GM12878 (cell line): ENCODE results near the gene MBD6. TPM values are rescaled to one million over a fixed set of nuclear protein-coding genes. Genes with fewer than 3 reads are reported as not detected.
A peak's percentile ranks its signal among the peaks of the same experiment; 100 is the strongest.

ENCODE experiments used
- CBX3 ChIP-seq: fragments of 200-600 bp; sonication (generic); IDR thresholded peaks from 2 replicates; pipeline ENCODE4 v1.6.1; 2016; ENCODE audit warnings: low read depth, borderline replicate concordance
- CEBPB ChIP-seq, 2 experiments: fragments of 150-350 bp in 1 of 2; IDR thresholded peaks; 2 replicates each; pipeline ENCODE4 v1.6.1; 2012 to 2014; ENCODE audit warnings: low read depth in 2 of 2, low read length in 2 of 2, borderline replicate concordance in 1 of 2, inconsistent platforms in 1 of 2
- GATAD2B ChIP-seq: fragments of 450-650 bp; conservative IDR thresholded peaks from 2 replicates; pipeline ENCODE4 v1.6.1; 2017; ENCODE audit warnings: low read depth, mild to moderate bottlenecking, moderate library complexity
- HCFC1 ChIP-seq: fragments of 150-350 bp; IDR thresholded peaks from 2 replicates; pipeline ENCODE4 v1.6.1; 2014; ENCODE audit warnings: low read length
- HDAC2 ChIP-seq: fragments of 200-600 bp; sonication (generic); IDR thresholded peaks from 2 replicates; pipeline ENCODE4 v1.6.1; 2017
- HSF1 ChIP-seq: fragments of 150-350 bp; IDR thresholded peaks from 2 replicates; pipeline ENCODE4 v1.6.1; 2014; ENCODE audit warnings: mild to moderate bottlenecking, low read depth, low read length
- IKZF2 ChIP-seq, 2 experiments: fragments of 450-650 bp; IDR thresholded peaks; 2 replicates each; pipeline ENCODE4 v1.6.1; 2017; ENCODE audit warnings: mild to moderate bottlenecking in 2 of 2, moderate library complexity in 2 of 2
- KDM1A ChIP-seq: fragments of 200-600 bp; sonication (generic); IDR thresholded peaks from 2 replicates; pipeline ENCODE4 v1.6.1; 2016; ENCODE audit warnings: borderline replicate concordance
- LARP7 ChIP-seq: fragments of 450-650 bp; IDR thresholded peaks from 2 replicates; pipeline ENCODE4 v1.6.1; 2017; ENCODE audit warnings: mild to moderate bottlenecking
- MLLT1 ChIP-seq: fragments of 450-650 bp; IDR thresholded peaks from 2 replicates; pipeline ENCODE4 v1.6.1; 2016; ENCODE audit warnings: mild to moderate bottlenecking
- MTA3 ChIP-seq: IDR thresholded peaks from 2 replicates; pipeline ENCODE4 v1.6.1; 2012; ENCODE audit warnings: low read length, inconsistent platforms, borderline replicate concordance
- POLR2AphosphoS2 ChIP-seq: IDR thresholded peaks from 2 replicates; pipeline ENCODE4 v1.6.1; 2011; ENCODE audit warnings: low read depth, mild to moderate bottlenecking, low read length, improper control_type of control experiment, moderate library complexity
- POLR2AphosphoS5 ChIP-seq: IDR thresholded peaks from 2 replicates; pipeline ENCODE4 v1.6.1; 2011; ENCODE audit warnings: mild to moderate bottlenecking, low read length, inconsistent platforms
- RCOR1 ChIP-seq: conservative IDR thresholded peaks from 2 replicates; pipeline ENCODE4 v1.6.1; 2012; ENCODE audit warnings: low read depth, low read length, improper control_type of control experiment
- SREBF1 ChIP-seq: IDR thresholded peaks from 2 replicates; pipeline ENCODE4 v1.6.1; 2012; ENCODE audit warnings: mild to moderate bottlenecking, low read length
- WRNIP1 ChIP-seq: IDR thresholded peaks from 2 replicates; pipeline ENCODE4 v1.6.1; 2011; ENCODE audit warnings: low read depth, low read length, improper control_type of control experiment, borderline replicate concordance
- ZNF274 ChIP-seq: IDR thresholded peaks from one replicate; pipeline ENCODE4 v1.8.0; 2011; ENCODE audit not compliant: insufficient read length, insufficient read depth
- ZNF687 ChIP-seq: fragments of 450-650 bp; IDR thresholded peaks from 2 replicates; pipeline ENCODE4 v1.6.1; 2017; ENCODE audit warnings: mild to moderate bottlenecking, moderate library complexity
- polyA plus RNA-seq, 11 experiments: library from polyadenylated mRNA; depleted of rRNA in 4 of 11; unstranded in 6 of 11; stranded (reverse) in 5 of 11; fragments of >200 nt; fragmentation: Nextera tagmentation in 4 of 11; fragmentation: Illumina TruSeq in 1 of 11; extraction: Ambion mirVana in 4 of 11; extraction: Trizol in 1 of 11; gene quantifications; 1 replicate in 1 of 11; 2 replicates in 10 of 11; pipeline versions ENCODE4 v1.2.1 to v1.2.3, GENCODE V29; 2011 to 2016; ENCODE audit warnings: inconsistent platforms in 2 of 11, missing spikeins in 2 of 11, low read depth in 1 of 11
- total RNA-seq, 4 experiments: library from RNA; depleted of rRNA in 3 of 4; stranded (reverse); fragments of >200 nt in 3 of 4; fragmentation: Illumina TruSeq in 1 of 4; extraction: Trizol in 1 of 4; gene quantifications; 2 replicates each; pipeline versions ENCODE4 v1.2.1 to v1.2.3, GENCODE V29; 2013 to 2021
- TF ChIP-seq, protein P1 (sequence below), 3 experiments: IDR thresholded peaks in 2 of 3; conservative IDR thresholded peaks in 1 of 3; 2 replicates each; pipeline ENCODE4 v1.5.1; 2011; ENCODE audit warnings: low read depth in 3 of 3, low read length in 3 of 3, mild to moderate bottlenecking in 3 of 3, control low read depth in 2 of 3, moderate library complexity in 2 of 3, inconsistent platforms in 1 of 3, mixed read lengths in 1 of 3; ENCODE audit not compliant: control insufficient read depth in 2 of 3, insufficient read depth in 1 of 3; ENCODE audit errors: extremely low read depth in 1 of 3
- TF ChIP-seq, protein P2 (sequence below): IDR thresholded peaks from 2 replicates; pipeline ENCODE4 v1.6.1; 2011; ENCODE audit warnings: borderline replicate concordance, low read depth, mild to moderate bottlenecking, moderate library complexity, mixed read lengths, low read length; ENCODE audit not compliant: insufficient read depth; ENCODE audit errors: extremely low read length

MBD6 gene
- total and polyA plus RNA-seq, 10 of the 15 experiments (the other 5 are each of a cell fraction or from before 2014, with no cell fraction given): 1.5 to 52.7 (median 6.8) TPM

GRCh38 chr12:57487597-57488401 is 34.8 kb upstream of the MBD6 start, which contains the start of gene MARS1 (continued):
- no peak for TF ChIP-seq IKZF2 (IDR thresholded peaks at IDR 0.05)
- TF ChIP-seq MTA3: no peak
- no peak for TF ChIP-seq WRNIP1
- peak; percentile 73; the same call in 1 of the 2 replicates for TF ChIP-seq POLR2AphosphoS2
- TF ChIP-seq, protein P1, sequence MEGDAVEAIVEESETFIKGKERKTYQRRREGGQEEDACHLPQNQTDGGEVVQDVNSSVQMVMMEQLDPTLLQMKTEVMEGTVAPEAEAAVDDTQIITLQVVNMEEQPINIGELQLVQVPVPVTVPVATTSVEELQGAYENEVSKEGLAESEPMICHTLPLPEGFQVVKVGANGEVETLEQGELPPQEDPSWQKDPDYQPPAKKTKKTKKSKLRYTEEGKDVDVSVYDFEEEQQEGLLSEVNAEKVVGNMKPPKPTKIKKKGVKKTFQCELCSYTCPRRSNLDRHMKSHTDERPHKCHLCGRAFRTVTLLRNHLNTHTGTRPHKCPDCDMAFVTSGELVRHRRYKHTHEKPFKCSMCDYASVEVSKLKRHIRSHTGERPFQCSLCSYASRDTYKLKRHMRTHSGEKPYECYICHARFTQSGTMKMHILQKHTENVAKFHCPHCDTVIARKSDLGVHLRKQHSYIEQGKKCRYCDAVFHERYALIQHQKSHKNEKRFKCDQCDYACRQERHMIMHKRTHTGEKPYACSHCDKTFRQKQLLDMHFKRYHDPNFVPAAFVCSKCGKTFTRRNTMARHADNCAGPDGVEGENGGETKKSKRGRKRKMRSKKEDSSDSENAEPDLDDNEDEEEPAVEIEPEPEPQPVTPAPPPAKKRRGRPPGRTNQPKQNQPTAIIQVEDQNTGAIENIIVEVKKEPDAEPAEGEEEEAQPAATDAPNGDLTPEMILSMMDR (IDR thresholded peaks at IDR 0.05 in 2 of 3, conservative IDR thresholded peaks at IDR 0.05 in 1 of 3; ENCODE audit: control insufficient read depth in 2 of 3, extremely low read depth in 1 of 3, insufficient read depth in 1 of 3, low read depth in 3 of 3, low read length in 3 of 3): peak; percentile 34 to 41 (median 37); a peak in 4 of 6 replicates
- peak; percentile 65; the same call in 1 of the 2 replicates for TF ChIP-seq MLLT1
- peak in 1 of 2 experiments; percentile 75; a peak in 1 of 4 replicates for TF ChIP-seq CEBPB (IDR thresholded peaks at IDR 0.05; ENCODE audit: borderline replicate concordance in 1 of 2, low read depth in 2 of 2, low read length in 2 of 2)
- no peak for TF ChIP-seq RCOR1
- peak; percentile 82; the same call in 1 of the 2 replicates for TF ChIP-seq POLR2AphosphoS5
- TF ChIP-seq CBX3: no peak
- TF ChIP-seq HDAC2: no peak
- TF ChIP-seq SREBF1: 0 out of 2 replicates have a peak, but pooled peaks have one; percentile 28
- TF ChIP-seq LARP7: 0 out of 2 replicates have a peak, but pooled peaks have one; percentile 49
- no peak for TF ChIP-seq GATAD2B
- TF ChIP-seq, protein P2, sequence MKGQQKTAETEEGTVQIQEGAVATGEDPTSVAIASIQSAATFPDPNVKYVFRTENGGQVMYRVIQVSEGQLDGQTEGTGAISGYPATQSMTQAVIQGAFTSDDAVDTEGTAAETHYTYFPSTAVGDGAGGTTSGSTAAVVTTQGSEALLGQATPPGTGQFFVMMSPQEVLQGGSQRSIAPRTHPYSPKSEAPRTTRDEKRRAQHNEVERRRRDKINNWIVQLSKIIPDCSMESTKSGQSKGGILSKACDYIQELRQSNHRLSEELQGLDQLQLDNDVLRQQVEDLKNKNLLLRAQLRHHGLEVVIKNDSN: no peak
- TF ChIP-seq KDM1A: no peak
- peak; percentile 12; the same call in 1 of the 2 replicates for TF ChIP-seq HSF1
- TF ChIP-seq ZNF274: no peak
- peak; percentile 95 for TF ChIP-seq HCFC1
- no peak for TF ChIP-seq ZNF687
